GM21786 (cell line): ENCODE results near the gene HOXA7.

ENCODE experiments used
- ATAC-seq: cut with Tn5 transposase; IDR thresholded peaks from one replicate; pipeline ENCODE4 v1.9.1; 2021; ENCODE audit not compliant: unreplicated experiment

Gene HOXA7

GRCh38 chr7:27138472-27138871, 18.0 kb downstream of the HOXA7 start:
- ATAC-seq = no peak

GRCh38 chr7:27137640-27138315, 18.7 kb downstream of the HOXA7 start:
- no peak for ATAC-seq

- no peak for ATAC-seq
Observed at GRCh38 chr7:27134392-27134791, 22.1 kb downstream of the HOXA7 start.

- no peak for ATAC-seq
Observed at GRCh38 chr7:27133409-27134231, 22.9 kb downstream of the HOXA7 start.

- ATAC-seq = no peak
Observed at GRCh38 chr7:27132978-27133377, 23.5 kb downstream of the HOXA7 start.

DNA sequence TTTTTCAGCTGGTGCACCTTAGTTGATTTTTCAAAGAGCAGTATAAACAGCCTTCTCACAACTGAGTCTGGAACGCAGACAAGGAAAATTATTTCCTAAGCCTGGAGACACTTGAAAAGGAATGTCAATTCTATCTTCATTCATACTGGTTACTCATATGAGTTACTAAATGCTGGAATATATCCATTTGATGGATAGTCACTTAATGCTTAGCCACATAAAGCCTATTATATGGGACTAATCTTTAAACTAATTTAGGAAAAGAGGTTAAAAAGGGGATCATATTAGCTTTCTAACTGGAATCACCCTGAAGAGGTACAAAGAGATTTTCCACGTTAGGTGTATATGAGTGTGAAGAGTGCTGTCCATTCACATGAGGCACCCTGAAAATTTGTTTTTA, 24.3 kb downstream of the HOXA7 start:
- no peak for ATAC-seq

DNA sequence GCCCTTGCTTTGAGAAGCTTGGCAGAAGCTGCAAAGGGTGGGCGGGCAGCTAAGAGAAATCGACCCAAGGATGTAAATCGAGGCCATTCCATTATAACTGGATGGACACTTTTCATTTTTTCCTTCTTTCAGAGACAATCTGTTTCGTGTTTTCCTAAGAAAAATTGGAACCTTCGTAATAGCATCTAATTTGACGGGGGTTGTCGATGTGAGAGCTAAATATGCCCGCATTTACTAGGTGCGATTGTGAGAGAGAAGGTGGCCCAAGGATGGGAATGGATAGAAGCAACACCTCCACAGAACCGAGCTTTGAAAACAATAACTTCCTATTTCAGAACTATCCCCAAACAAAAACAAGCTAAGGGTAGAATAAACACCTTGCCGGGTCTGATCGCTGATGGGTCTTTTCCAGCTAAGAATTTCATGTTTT, 25.1 kb downstream of the HOXA7 start:
- no peak for ATAC-seq

GRCh38 chr7:27130540-27131389, 25.7 kb downstream of the HOXA7 start, which contains the start of gene HOXA4:
Gene HOXA4, minus strand, starts transcription at chr7:27130757. Its CDS starts 24 bp downstream, at chr7:27130733.
- ATAC-seq = no peak

DNA sequence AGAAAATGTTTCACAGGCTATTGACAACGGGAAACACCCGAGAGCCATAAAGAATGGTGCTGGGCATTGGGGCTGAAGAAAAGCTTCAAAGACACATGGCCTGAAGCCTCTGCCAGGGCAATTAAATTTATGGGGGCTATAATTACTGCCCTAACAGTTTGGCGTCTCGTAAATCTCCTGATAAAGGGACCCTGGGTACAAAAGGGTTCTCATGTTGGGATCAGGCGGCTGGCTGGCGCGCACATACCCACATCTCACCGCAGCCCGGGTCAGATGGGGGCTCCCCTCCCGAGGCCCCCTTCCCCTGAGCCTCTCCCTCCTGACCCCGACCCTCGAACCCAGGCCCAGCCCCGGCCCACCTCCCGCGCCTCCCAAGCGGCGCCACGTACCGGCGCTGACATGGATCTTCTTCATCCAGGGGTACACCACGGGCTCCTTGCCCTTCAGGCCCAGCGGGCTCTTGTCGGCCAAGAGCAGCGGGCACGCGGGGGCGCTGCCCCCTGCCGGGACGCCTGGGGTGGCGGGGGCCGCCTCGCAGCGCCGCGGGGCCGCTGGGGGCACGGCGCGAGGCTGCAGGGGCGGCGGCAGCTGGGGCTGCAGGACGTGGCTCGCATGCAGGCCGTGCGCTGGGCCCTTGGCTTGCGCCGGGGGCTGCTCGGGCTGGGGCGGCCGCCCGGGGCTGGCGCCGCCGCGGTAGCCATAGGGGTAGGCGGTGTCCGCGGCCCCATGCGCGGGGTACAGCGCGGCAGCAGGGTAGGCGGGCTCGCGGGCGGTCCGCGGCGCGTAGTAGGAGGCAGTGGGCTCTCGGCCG, 26.5 kb downstream of the HOXA7 start:
- no peak for ATAC-seq

DNA sequence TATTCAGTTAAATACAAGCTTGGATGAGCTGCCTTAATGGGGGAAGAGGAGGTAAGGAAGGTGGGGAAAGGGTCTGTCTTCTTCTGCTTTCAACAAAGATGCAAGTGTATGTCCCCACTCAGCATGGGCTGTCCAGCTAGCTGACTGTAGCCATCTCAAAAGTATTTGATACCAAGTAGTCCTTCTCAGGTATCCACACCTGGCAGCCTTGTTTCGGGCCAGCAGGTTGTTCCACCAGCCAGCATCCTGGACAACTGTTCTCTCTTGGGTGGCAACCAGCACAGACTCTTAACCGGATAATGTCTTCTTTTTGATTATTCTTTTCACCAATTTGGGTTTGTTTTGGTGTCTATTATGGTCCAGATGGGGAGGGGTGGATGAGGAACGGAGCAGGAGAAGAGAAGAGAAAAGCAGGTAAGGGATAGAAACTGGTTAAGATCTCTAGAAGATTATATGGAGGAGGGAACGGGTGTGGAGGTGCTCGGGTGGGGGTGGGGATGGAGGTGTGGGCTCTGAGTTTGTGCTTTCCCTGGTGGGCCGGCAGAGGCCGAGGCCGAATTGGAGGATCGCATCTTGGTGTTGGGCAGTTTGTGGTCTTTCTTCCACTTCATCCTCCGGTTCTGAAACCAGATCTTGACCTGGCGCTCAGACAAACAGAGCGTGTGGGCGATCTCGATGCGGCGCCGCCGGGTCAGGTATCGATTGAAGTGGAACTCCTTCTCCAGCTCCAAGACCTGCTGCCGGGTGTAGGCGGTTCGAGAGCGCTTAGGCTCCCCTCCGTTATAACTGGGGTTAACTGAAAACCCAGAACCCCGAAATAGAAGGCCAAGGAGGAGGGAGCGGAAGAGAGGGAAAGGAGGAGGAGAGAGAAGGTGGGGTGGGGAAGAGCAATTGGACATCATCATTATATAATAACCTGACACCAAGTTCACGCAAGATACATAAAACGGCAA, 27.4 kb downstream of the HOXA7 start:
- ATAC-seq = no peak

DNA sequence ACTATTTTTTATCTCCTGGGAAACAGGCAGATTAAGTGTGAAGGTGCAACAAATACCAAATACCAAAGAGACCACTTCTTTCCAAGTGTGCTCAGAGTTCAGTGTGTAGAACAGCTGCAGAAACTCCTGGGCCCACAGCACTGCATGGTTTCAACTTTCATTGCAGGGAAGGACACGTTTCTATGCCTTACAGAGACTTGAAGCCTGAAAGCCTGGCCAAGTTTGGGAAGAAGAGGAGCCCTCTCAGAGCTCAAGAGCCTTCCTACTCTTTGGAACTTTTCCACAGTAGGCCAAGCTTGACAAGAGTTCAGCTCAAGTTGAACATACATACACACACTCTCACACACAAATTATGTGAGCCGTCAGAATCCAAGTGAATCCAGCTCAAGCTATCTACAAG, 28.4 kb downstream of the HOXA7 start:
- no peak for ATAC-seq

DNA sequence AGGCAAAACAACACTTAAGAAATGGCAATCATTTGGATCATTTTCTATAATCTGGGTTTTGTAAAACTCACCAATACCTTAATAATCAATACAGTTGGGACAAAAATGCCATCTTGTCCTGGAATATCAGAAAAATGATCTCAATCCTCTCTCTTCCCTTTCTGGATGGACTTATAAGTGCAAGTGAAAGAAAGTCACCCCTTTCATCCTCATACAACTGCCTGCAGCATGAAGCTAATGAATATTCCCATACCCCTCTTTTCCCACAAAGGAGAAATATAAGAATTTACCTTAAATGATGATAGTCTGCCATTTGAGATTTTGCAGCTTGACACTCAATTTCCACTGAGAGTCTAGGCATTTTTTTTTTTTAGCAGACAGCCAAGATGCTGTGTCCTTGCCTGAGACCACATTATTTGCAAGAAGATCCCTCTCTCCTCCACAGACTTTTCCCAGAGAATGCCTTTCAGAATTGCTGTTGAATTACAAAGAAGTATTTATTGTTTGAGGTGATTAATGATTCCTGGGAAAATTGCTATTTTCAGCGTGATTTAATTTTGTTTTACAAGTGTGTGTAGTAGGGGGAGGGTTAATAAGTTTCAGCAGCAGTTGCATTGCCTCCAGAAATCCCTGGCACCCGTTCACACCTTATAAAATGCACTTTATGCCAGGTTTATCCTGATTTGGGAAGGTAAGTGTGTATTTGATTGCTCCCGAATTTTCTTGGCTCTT, 29.7 kb downstream of the HOXA7 start:
- no peak for ATAC-seq

DNA sequence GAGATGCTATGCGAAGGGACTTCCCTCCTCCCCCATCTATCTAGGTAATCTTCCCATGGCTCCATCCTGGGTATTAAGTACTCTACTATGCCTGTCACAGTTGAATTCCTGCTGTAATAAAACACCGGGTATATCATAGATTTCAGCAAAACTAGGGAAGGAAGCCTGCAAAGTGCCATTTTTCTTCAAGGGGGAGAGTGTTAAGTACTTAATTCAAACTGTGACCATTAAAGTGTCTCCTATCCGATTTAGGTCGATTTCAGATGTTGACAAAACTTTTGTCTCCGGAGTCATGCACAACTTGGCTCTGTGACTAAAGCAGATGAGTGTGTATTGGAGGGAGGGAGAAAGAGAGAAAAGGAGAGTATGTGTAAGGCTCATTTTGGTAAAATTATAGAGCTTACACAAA, 30.5 kb downstream of the HOXA7 start:
- no peak for ATAC-seq

GRCh38 chr7:27124902-27125689, 31.4 kb downstream of the HOXA7 start:
- ATAC-seq = no peak

- ATAC-seq = no peak
Observed at GRCh38 chr7:27124096-27124901, 32.2 kb downstream of the HOXA7 start.

DNA sequence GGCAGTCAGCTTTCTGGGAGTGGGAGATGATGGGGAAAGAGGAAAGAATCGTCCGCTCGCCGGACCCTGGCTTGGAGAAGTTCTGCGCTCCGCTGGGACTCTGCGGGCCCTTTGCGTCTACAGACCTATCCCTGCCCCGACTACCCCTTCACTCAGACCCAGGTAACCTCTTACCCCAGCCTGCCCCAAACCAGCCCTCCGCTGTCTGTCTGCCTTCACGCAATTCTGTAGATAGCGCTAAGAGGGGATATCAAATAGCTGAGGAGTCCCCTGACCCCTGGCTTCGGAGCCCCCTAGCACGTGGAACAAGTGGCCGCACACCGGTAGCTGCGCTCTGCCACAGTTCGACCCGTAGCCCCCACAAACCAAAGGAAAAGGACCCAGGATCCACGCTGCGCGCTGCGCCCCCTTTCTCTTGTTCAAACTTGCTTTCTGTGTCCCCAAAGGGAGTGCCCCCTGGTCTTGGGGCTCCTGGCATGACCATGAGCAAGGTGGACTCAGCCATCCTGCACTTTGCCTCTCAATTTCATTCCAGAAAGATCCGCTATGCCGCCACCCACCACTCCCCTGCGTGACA, 32.9 kb downstream of the HOXA7 start:
- no peak for ATAC-seq

DNA sequence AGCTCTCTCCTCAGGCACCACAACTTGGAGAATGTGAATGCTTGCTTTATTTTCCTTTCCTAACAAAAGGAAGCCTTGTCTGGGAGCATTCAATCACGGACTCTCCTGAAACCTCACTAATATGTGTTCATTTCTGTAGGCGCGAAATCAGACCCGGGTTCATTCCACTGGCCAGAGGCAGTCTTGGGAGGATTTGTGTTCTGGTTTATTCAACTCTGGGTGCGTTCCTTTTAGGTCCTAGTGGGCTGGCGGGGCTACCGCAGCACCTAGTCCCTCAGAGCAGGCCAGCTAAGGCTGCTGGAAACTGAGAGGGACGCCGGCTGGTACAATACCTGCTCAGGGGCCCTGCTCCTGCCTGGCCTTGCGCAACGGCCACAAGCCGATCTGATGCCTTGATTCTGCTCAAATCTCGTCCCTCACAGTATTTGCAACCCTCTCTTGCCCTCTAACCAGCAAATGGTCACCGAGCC, 33.4 kb downstream of the HOXA7 start:
- ATAC-seq = no peak
